Measurements from ENCODE around the gene GAS5.
"Not testable (repeated sequence)": the region's sequence is repeated elsewhere in the genome, so short reads cannot be mapped to it uniquely, and the experiment has no call there.

The GAS5 gene

GRCh38 chr1:173868266-173869020 lies 654 bp upstream of the GAS5 start, which contains the start of gene ZBTB37:
TSS of gene ZBTB37 (plus strand) at chr1:173868380. CDS start at chr1:173870226, 1,846 bp downstream.
- peak; percentile 98 for DNase-seq

GRCh38 chr1:173867141-173867752 lies 542 bp downstream of the GAS5 start:
- no peak for DNase-seq

- DNase-seq = no peak
Observed at GRCh38 chr1:173866413-173867115, 1.2 kb downstream of the GAS5 start.

GRCh38 chr1:173865468-173866164 lies 2.2 kb downstream of the GAS5 start:
- no peak for DNase-seq

DNA sequence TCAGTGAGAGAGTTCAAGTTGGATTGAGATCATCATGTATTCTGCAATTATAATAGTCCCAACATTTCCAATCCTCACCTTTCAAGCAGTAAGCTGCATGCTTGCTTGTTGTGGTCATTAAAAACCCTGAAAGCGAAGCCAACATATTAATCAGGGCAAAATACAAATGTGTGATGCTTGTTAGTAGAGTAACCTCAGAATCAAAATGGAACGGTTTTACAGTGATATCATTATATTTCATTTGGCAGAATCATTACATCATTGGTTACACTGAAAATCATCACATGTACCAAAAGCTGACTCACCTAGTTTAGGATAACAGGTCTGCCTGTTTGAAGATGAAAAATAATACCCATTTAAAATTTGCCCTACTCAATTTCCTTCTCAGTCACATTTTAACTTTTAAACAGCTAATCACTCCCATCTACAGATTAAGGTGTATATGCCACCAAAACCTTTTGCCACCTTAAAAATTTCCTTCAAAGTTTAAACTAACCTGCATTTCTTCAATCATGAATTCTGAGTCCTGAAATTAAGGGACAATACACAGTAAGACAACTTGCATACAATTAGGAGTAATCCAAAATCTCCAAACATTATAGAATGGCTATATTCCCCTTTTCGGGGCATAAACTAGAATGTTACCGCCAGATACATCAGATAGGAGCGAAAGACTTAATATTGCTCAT lies 3.5 kb downstream of the GAS5 start:
- no peak for DNase-seq

DNA sequence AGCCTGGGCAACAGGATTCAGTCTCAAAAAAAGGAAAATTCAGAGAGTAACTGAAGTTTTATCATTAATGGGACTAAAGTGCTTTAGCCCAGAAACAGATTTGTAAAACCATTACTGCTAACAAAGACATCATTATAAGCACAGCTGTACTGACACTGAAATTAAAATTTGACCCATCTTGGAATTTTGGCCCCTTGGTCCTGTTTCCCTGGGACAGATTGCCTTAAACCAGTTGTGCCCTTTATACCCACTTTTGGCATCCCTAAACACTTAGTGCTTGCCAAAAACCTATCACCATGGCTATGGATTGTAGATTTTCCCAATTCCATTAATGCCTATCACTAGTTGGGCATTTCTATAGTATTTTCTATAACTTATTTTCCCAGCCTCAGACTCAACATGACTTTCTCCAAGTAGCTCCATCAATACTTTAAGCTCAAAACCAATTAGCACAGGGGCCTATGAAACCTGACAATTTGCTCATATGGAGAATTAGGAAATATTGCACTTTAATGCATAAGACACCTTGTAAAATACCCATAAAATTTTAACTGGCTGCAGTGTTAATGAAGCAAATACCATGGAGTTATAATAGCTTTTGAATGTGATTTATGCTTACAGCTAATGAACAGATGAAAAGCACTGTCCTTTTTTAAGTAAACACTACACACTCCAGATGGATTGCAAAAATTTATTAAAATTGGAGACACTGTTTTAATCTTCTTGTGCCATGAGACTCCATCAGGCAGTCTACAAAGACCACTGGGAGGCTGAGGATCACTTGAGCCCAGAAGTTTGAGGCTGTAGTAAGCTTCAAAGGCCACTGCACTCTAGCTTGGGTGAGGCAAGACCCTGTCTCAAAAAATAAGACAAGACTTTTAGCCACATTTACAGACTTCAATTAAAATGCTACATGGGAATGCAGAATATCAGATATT lies 4.3 kb downstream of the GAS5 start:
- no peak for DNase-seq

GRCh38 chr1:173862769-173863223 lies 5.0 kb downstream of the GAS5 start:
- no peak for DNase-seq

- DNase-seq = not testable (repeated sequence)
Observed at GRCh38 chr1:173862146-173862768, 5.5 kb downstream of the GAS5 start.

DNA sequence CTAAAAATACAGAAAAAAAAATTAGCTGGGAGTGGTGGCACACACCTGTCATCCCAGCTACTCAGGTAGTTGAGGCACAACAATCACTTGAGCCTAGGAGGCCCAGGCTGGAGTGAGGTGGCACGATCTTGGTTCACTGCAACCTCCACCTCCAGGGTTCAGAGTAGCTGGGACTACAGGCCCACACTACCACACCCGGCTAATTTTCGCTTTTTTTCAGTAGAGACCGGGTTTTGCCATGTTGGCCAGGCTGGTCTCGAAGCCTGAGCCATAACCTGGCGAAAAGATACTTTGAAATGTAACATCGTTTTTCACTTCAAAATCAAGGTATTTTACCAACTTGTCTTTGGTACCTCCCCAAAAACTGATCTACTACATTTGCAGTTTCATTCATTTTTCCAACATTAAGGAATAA lies 6.1 kb downstream of the GAS5 start:
- DNase-seq = no peak

DNA sequence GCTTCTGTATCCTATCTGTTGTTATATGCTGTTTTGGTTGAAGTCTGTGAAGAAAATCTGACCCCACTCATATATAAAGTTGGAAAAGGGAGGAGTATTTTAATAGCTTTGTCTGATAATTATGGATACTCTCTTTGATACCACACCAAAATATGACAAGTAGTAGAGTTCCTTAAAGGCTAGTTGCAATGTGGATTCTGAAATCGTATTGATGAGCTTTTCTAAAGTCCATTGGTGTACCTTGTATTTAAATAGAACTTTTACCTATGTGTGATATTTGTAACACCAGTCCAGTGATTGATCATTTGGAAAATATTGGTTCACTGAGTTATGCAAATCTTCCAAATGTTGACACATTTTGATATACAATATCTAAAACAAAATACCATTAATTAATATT lies 7.7 kb downstream of the GAS5 start:
- no peak for DNase-seq

DNA sequence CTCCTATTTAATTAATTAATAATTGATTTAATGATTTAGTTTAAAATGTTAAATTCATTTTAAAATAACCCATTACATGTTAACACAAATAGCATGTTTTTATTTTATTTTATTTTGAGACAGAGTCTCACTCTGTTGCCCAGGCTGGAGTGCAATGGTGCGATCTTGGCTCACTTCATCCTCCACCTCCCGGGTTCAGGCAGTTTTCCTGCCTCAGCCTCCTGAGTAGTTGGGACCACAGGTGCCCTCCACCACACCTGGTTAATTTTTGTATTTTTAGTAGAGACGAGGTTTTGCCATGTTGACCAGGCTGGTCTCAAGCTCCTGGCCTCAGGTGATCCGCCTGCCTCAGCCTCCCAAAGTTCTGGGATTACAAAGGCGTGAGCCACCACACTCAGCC lies 8.2 kb downstream of the GAS5 start:
- not testable (repeated sequence) for DNase-seq

DNA sequence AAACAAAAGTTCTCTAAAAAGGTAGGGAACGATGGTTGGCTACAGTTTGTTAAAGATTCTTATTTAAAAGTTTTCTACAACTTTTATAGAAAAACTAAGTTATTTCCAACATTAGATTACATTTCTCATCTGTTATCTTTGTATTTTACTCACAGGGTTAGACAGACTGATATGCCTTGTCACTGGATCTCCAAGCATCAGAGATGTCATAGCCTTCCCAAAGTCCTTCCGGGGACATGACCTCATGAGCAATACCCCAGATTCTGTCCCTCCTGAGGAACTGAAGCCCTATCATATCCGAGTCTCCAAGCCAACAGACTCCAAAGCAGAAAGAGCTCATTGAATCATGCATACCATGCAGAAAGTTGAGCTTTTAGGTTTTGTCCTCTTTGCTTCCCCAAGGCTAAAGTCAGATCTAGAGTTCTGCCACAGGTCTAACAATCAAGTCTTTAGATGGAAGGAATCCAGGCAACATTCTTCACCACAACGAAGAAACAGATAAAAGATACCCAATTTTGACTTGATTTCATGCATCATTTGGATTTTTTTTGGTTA lies 10.3 kb downstream of the GAS5 start:
- no peak for DNase-seq

DNA sequence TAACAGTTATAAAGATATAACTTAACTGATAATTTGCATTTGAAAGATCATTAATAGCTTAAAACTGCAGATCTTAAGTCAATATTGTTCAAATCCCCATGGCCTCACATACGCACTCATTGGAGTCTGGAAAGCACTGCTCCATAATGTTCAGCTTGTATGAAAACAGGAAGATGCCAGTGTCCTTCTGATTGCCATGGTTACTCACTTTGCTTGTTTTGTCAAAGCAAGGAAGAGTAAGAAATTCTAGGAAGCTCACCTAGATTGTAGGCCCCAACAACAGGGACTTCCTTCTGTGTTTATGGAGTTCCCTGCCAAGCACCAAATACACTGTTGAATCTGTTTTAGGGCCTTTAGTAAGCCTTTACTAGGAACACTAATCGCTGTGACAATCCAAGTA lies 10.9 kb downstream of the GAS5 start:
- no peak for DNase-seq

GRCh38 chr1:173856014-173856413 lies 11.8 kb downstream of the GAS5 start:
- DNase-seq = no peak

DNA sequence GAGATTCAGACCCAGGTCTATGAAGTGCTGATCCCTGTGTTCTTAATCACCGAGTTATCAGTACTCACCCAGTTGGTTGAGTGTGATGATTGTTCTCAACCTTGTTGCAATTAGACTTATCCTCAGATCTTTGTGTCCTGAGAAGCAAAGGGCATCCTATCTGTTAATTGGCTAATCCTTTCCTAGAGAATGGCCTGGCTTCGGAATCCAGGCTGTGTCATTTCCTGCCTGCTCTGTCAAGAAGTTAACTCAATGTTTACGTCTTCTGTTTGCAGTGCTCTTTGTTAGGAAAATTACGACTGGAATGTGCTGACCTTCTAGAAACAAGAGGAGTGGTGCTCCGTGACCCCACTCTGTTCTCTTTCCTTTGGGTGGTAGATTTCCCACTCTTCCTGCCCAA lies 14.7 kb downstream of the GAS5 start:
- DNase-seq = no peak

- DNase-seq = no peak
Observed at GRCh38 chr1:173852105-173852504, 15.7 kb downstream of the GAS5 start.

GRCh38 chr1:173832748-173833147 lies 35.0 kb downstream of the GAS5 start:
- no peak for DNase-seq

GRCh38 chr1:173827611-173828010 lies 40.2 kb downstream of the GAS5 start:
- DNase-seq = no peak

- DNase-seq = peak; percentile 90
Observed at GRCh38 chr1:173824315-173825081, 43.3 kb downstream of the GAS5 start, which contains the start of the genes CENPL and DARS2. TSS of gene CENPL (minus strand) at chr1:173824883. CDS start at chr1:173811299, 13,584 bp downstream. TSS of gene DARS2 (plus strand) at chr1:173824673. CDS start at chr1:173825230, 557 bp downstream.
